ENCODE data around the gene MYRIP.

MYRIP gene

DNA sequence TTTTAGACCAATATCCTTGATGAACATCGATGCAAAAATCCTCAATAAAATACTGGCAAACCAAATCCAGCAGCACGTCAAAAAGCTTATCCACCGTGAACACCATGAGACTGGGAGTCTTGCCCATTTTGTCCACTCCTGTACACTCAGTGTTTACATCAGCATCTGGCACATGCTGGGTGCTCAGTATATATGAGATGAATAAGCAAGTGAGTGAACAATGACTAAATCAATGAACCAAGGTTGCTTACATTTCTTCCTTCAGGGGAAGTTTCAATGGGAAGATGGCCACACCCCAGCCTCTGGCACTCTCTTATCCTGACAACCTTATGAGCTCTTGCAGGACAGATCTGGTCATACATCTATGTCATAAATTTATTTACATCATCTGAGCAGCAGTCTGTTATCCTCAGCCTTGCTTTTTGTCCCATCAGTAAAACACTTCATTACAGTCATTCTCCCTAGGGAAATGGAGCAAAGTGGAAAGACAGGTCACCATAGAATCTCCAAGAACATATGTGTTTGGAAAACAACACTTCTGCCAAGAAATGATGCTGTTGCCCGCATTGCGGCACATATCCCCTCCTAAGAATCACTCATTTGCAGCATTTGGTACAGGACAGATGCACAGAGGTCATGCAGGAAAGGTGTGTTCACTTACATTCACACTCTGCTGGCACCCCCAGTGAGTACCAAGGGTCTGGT lies 328.3 kb downstream of the MYRIP start:
- TF ChIP-seq, protein P1, sequence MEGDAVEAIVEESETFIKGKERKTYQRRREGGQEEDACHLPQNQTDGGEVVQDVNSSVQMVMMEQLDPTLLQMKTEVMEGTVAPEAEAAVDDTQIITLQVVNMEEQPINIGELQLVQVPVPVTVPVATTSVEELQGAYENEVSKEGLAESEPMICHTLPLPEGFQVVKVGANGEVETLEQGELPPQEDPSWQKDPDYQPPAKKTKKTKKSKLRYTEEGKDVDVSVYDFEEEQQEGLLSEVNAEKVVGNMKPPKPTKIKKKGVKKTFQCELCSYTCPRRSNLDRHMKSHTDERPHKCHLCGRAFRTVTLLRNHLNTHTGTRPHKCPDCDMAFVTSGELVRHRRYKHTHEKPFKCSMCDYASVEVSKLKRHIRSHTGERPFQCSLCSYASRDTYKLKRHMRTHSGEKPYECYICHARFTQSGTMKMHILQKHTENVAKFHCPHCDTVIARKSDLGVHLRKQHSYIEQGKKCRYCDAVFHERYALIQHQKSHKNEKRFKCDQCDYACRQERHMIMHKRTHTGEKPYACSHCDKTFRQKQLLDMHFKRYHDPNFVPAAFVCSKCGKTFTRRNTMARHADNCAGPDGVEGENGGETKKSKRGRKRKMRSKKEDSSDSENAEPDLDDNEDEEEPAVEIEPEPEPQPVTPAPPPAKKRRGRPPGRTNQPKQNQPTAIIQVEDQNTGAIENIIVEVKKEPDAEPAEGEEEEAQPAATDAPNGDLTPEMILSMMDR (IDR thresholded peaks at IDR 0.05; ENCODE audit: borderline replicate concordance, insufficient read depth, low read depth, low read length): no peak
- H3K4me3 ChIP-seq (ENCODE audit: low read depth, low read length): no peak overlapping the region

DNA sequence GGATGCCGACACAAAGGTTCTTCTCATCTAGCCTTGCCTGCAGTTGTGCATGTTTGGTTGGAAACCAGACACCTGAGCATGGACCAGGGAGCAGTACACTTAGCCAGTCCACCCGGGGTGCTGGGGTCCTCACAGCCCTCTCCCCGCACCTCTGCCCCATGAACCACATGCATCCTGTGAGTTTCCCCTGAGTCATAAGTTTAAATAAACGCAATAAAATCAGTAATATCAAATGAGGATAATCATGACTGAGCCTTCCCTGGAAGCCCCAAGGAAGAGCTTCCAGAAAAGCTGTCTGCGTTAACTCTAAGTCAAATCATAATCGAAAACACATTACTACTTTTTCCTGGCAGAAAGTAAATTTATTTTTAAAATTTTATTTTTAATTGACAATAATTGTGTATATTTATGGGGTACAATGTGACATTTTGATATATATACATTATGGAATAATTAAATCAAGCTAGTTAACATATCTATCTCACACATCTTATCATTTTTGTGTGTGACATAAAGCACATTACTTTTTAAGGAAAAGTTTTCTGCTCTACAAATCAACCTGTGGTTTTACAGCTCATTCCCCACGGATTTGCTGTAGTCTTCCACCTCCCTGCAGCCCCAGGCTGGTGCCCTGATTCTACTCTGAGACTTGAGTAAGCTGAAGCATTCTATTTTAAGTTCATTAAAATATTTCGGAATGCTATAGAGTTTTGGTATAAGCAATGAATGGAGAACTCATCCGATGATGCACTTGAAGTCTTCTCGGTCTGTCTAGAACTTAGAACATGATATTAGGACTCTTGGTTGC lies 334.1 kb downstream of the MYRIP start:
- TF ChIP-seq, protein P1 (IDR thresholded peaks at IDR 0.05; ENCODE audit: borderline replicate concordance, insufficient read depth, low read depth, low read length): no peak
- no peak overlapping the region for H3K4me3 ChIP-seq (ENCODE audit: low read depth, low read length)

DNA sequence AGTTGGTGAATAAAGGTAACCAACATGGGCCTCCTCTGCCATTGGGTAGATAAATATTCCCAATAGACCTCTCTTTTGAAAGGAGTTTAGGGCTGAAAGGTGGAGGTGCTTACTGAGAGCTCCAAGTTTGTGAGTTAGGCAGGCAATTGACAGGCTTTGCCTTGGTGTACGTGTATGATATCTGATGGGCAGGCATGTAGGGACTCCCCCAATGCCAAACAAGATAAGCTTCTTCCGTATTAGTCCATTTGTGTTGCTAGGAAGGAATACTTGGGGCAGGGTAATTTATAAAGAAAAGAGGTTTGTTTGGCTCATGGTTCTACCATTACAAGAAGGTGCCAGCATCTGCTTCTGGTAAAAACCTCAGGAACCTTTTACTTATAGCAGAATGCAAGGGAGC lies 339.4 kb downstream of the MYRIP start:
- no peak overlapping the region for H3K4me3 ChIP-seq (ENCODE audit: low read depth, low read length)
- TF ChIP-seq, protein P1 (IDR thresholded peaks at IDR 0.05; ENCODE audit: borderline replicate concordance, insufficient read depth, low read depth, low read length): no peak

DNA sequence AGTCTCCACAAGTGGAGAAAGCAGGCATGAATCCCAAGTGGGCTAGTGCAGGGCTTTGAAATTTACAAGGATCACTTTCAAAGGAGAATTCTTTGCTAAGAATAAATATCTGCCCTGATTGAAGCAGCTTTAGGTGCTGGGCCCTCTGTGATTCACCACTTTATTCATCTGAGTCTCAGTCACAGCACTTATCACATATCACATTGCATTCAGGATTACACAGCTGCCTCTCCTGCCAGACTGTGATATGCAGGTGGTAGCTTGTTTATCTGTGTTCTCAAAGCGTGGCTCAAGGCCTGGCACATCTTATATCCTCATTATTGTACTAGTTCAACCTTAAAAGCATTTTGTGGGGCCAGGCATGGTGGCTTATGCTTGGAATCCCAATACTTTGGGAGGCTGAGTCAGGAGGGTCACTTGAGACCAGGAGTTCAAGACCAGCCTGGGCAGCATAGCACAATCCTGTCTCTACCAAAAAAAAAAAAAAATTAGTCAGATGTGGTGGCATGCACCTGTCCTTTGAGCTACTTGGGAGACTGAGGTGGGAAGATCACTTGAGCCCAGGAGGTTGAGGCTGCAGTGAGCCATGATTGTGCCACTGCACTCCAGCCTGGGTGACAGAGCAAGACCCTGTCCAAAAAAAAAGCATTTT lies 343.2 kb downstream of the MYRIP start:
- TF ChIP-seq, protein P1 (IDR thresholded peaks at IDR 0.05; ENCODE audit: borderline replicate concordance, insufficient read depth, low read depth, low read length): no peak
- no peak overlapping the region for H3K4me3 ChIP-seq (ENCODE audit: low read depth, low read length)

DNA sequence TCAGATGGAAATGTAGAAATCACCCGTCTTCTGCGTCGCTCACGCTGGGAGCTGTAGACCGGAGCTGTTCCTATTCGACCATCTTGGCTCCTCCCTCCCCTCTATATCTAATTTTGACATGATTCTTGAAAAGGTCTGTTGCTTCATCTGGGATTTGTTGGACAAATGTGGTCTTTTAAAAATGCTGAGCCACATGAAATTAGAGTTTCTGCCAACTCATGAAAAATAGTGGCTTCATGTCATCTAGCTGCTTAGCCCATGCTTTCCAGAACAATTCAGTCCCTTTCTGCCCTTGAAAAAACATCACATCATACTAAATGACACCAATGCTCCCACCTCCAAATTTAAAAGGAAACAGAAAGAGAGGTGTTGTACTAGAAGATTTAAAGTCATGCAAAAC lies 351.5 kb downstream of the MYRIP start:
- TF ChIP-seq, protein P1 (IDR thresholded peaks at IDR 0.05; ENCODE audit: borderline replicate concordance, insufficient read depth, low read depth, low read length): no peak
- H3K4me3 ChIP-seq (ENCODE audit: low read depth, low read length): no peak overlapping the region

DNA sequence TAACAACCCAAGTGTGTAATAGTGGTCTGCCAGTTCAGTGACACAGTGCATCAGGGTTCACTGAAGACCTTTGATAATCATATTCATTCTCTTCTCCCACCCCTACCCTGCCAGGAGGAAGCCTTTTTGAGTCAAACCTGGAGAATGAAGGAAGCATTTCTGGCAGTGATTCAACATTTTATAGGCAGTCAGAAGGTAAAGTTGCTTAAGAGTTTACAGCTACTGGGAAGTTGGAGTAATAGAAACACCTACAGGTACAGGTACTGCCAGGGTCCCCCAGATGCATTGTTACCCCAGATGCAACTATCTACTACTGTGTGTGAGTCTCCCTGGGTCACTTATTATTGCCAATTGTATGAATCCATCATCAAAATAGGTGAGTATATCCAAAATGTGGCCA lies 353.2 kb downstream of the MYRIP start:
- TF ChIP-seq, protein P1 (IDR thresholded peaks at IDR 0.05; ENCODE audit: borderline replicate concordance, insufficient read depth, low read depth, low read length): no peak
- H3K4me3 ChIP-seq (ENCODE audit: low read depth, low read length): no peak overlapping the region
